ENCODE results near the gene SCARF2.

DNA sequence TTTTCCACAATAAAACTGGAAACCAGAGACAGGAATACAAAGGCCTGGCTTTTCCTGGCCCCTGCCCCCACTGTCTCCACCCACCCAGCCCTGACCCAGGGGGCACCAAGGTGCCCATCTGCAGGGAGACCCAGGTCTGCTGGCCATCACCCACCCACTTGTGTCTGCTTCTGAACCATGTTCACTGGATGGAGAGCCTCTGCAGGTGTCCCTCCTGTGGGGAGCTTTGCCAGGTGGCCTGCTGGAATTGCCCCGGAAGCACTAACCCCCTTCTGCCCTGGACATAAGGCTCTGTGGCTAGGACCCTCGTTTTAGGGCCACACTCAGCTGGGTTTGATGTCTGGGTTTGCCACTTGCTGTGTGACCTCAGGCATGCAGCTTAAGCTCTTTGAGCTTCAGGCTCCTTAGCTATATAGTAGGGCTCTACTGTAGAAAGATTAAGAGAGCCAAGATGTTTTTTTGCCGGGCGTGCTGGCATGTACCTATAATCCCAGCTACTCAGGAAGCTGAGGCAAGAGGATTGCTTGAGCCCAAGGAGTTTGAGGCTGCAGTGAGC is 3.9 kb downstream of the SCARF2 start:
- TF ChIP-seq CTCF (IDR thresholded peaks at IDR 0.05; ENCODE audit: low read depth, low read length) (no peak), POLR2A (IDR thresholded peaks at IDR 0.05; ENCODE audit: extremely low read depth, insufficient read length) (no peak)
- TF ChIP-seq, protein P1, sequence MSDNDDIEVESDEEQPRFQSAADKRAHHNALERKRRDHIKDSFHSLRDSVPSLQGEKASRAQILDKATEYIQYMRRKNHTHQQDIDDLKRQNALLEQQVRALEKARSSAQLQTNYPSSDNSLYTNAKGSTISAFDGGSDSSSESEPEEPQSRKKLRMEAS (IDR thresholded peaks at IDR 0.05; ENCODE audit: low read depth, low read length) = no peak
